Aorta (tissue), 4 donors: Measurements from ENCODE around the gene TEDC2. TPM values are rescaled to one million over a fixed set of nuclear protein-coding genes. Genes with fewer than 3 reads are reported as not detected.

Experiments used
- microRNA-seq, 2 donors: library from miRNA; unstranded; fragments of <30 nt; microRNA quantifications; one replicate each; pipeline ENCODE4 v1.2.0, GENCODE V29; 2020
- polyA plus RNA-seq, 2 donors: library from polyadenylated mRNA; stranded (reverse); fragments of 200-250 nt; gene quantifications; one replicate each; pipeline ENCODE4 v1.2.3, GENCODE V29; 2013
- total RNA-seq, 2 donors: library from RNA; stranded (reverse); fragmentation: NEBNext Ultra II Directional; extraction: Animal tissue kit (Norgen Biotek cat#: 25700); gene quantifications; one replicate each; pipeline ENCODE4 v1.2.1, GENCODE V29; 2021
- donor health status: healthy with polysubstance abuse.
- donor health status: Bipolar disorder and iron deficiency.
- donor health status: DM: no; HTN: no; CAD: no.
- donor health status: DM: yes; HTN: yes; CAD: no.

TEDC2 gene
- total and polyA plus RNA-seq, 4 donors, result 0.38 to 1.6 (median 0.73) TPM

Small RNA genes within 50 kb of the gene (microRNA-seq; reads per million reads assigned to microRNA genes)
- 0 reads per million in 2 donors for gene MIR6767
- 0 reads per million in 2 donors for gene MIR6768

Other genes starting within 250 kb of the TEDC2 start
- 1 to 10 TPM; 3.4 to 6.0 TPM for gene BRICD5, start 249.2 kb upstream of the TEDC2 start, total RNA-seq
- 10 to 100 TPM in 1 of 2 donors, under 1 TPM in 1; 0.88 to 36.1 TPM for gene BRICD5, start 249.2 kb upstream of the TEDC2 start, polyA plus RNA-seq
- gene PGP, start 245.3 kb upstream of the TEDC2 start, total RNA-seq, result 1 to 10 TPM; 8.9 to 9.1 TPM
- 10 to 100 TPM in 1 of 2 donors, 1 to 10 TPM in 1; 7.3 to 15.4 TPM for gene PGP, start 245.3 kb upstream of the TEDC2 start, polyA plus RNA-seq
- 10 to 100 TPM; 17.3 to 21.5 TPM for gene E4F1, start 236.5 kb upstream of the TEDC2 start, total RNA-seq
- 10 to 100 TPM; 12.9 to 75.7 TPM for gene E4F1, start 236.5 kb upstream of the TEDC2 start, polyA plus RNA-seq
- gene DNASE1L2, start 223.7 kb upstream of the TEDC2 start, total RNA-seq, result 1 to 10 TPM in 1 of 2 donors, under 1 TPM in 1; 0.39 to 1.1 TPM
- gene DNASE1L2, start 223.7 kb upstream of the TEDC2 start, polyA plus RNA-seq, result 1 to 10 TPM in 1 of 2 donors, under 1 TPM in 1; 0.38 to 1.1 TPM
- 10 to 100 TPM; 28.4 to 31.3 TPM for gene ECI1, start 208.5 kb upstream of the TEDC2 start, total RNA-seq
- 10 to 100 TPM; 63.0 to 66.0 TPM for gene ECI1, start 208.5 kb upstream of the TEDC2 start, polyA plus RNA-seq
- 10 to 100 TPM; 95.5 to 98.4 TPM for gene RNPS1, start 192.0 kb upstream of the TEDC2 start, total RNA-seq
- 100 to 1,000 TPM in 1 of 2 donors, 10 to 100 TPM in 1; 96.4 to 101 TPM for gene RNPS1, start 192.0 kb upstream of the TEDC2 start, polyA plus RNA-seq
- gene ABCA3, start 119.4 kb upstream of the TEDC2 start, total RNA-seq, result 10 to 100 TPM; 11.7 to 19.3 TPM
- gene ABCA3, start 119.4 kb upstream of the TEDC2 start, polyA plus RNA-seq, result 1 to 10 TPM; 2.6 to 7.6 TPM
- 1 to 10 TPM in 1 of 2 donors, under 1 TPM in 1; 0.91 to 3.6 TPM for gene CCNF, start 30.7 kb upstream of the TEDC2 start, total RNA-seq
- under 1 TPM; 0.33 to 0.75 TPM for gene CCNF, start 30.7 kb upstream of the TEDC2 start, polyA plus RNA-seq
- under 1 TPM in 1 of 2 donors, not detected in 1; 0.42 TPM for gene NTN3, start 11.2 kb downstream of the TEDC2 start, total RNA-seq
- gene NTN3, start 11.2 kb downstream of the TEDC2 start, polyA plus RNA-seq, result not detected
- 10 to 100 TPM in 1 of 2 donors, 1 to 10 TPM in 1; 6.9 to 15.6 TPM for gene TBC1D24, start 15.0 kb downstream of the TEDC2 start, total RNA-seq
- gene TBC1D24, start 15.0 kb downstream of the TEDC2 start, polyA plus RNA-seq, result 1 to 10 TPM in 1 of 2 donors, under 1 TPM in 1; 0.38 to 3.0 TPM
- 100 to 1,000 TPM; 116 to 119 TPM for gene ATP6V0C, start 53.8 kb downstream of the TEDC2 start, total RNA-seq
- 100 to 1,000 TPM in 1 of 2 donors, 10 to 100 TPM in 1; 67.9 to 108 TPM for gene ATP6V0C, start 53.8 kb downstream of the TEDC2 start, polyA plus RNA-seq
- 10 to 100 TPM; 22.0 to 44.6 TPM for gene AMDHD2, start 60.3 kb downstream of the TEDC2 start, total RNA-seq
- 10 to 100 TPM; 19.5 to 48.6 TPM for gene AMDHD2, start 60.3 kb downstream of the TEDC2 start, polyA plus RNA-seq
- not detected for gene CEMP1, start 71.3 kb downstream of the TEDC2 start, total RNA-seq
- 1 to 10 TPM in 1 of 2 donors, under 1 TPM in 1; 0.38 to 1.2 TPM for gene CEMP1, start 71.3 kb downstream of the TEDC2 start, polyA plus RNA-seq
- gene PDPK1, start 77.9 kb downstream of the TEDC2 start, total RNA-seq, result 10 to 100 TPM; 43.0 to 46.4 TPM
- 10 to 100 TPM; 12.7 to 17.9 TPM for gene PDPK1, start 77.9 kb downstream of the TEDC2 start, polyA plus RNA-seq
- 10 to 100 TPM; 14.3 to 15.5 TPM for gene KCTD5, start 222.4 kb downstream of the TEDC2 start, total RNA-seq
- 10 to 100 TPM in 1 of 2 donors, 1 to 10 TPM in 1; 9.7 to 13.0 TPM for gene KCTD5, start 222.4 kb downstream of the TEDC2 start, polyA plus RNA-seq